GM21786 (cell line): Measurements from ENCODE around the gene NUCB1.

Experiments used
- ATAC-seq: cut with Tn5 transposase; IDR thresholded peaks from one replicate; pipeline ENCODE4 v1.9.1; 2021; ENCODE audit not compliant: unreplicated experiment

NUCB1 gene

GRCh38 chr19:48933382-48933932 is 33.3 kb downstream of the NUCB1 start, which contains the start of gene DHDH:
Gene DHDH (plus strand): TSS chr19:48933699. CDS start chr19:48933722, 23 bp downstream.
- ATAC-seq = no peak

- ATAC-seq = no peak
These were observed 34.7 kb downstream of the NUCB1 start for GRCh38 chr19:48934837-48935236.

GRCh38 chr19:48935864-48936263 is 35.8 kb downstream of the NUCB1 start:
- no peak for ATAC-seq

- ATAC-seq = no peak
These were observed 38.1 kb downstream of the NUCB1 start for GRCh38 chr19:48938256-48938655.

GRCh38 chr19:48940902-48941301 is 40.8 kb downstream of the NUCB1 start:
- ATAC-seq = no peak

GRCh38 chr19:48943081-48943480 is 43.0 kb downstream of the NUCB1 start:
- no peak for ATAC-seq

GRCh38 chr19:48945415-48945814 is 45.3 kb downstream of the NUCB1 start:
- ATAC-seq = no peak

- ATAC-seq = no peak
These were observed 45.7 kb downstream of the NUCB1 start for GRCh38 chr19:48945817-48946216.

GRCh38 chr19:48946463-48947257 is 46.5 kb downstream of the NUCB1 start:
- ATAC-seq = no peak

GRCh38 chr19:48947258-48947542 is 47.1 kb downstream of the NUCB1 start:
- no peak for ATAC-seq

GRCh38 chr19:48950159-48950558 is 50.0 kb downstream of the NUCB1 start:
- no peak for ATAC-seq

GRCh38 chr19:48950830-48951519 is 50.9 kb downstream of the NUCB1 start:
- ATAC-seq = no peak

- ATAC-seq = no peak
These were observed 53.0 kb downstream of the NUCB1 start for GRCh38 chr19:48953141-48953540.

- no peak for ATAC-seq
These were observed 54.0 kb downstream of the NUCB1 start for GRCh38 chr19:48953990-48954594.

- peak; percentile 79 for ATAC-seq
These were observed 54.6 kb downstream of the NUCB1 start, which contains the start of gene BAX for GRCh38 chr19:48954595-48955307. Gene BAX (plus strand): TSS chr19:48954875. CDS start chr19:48954929, 54 bp downstream.

- no peak for ATAC-seq
These were observed 55.3 kb downstream of the NUCB1 start for GRCh38 chr19:48955308-48955958.

GRCh38 chr19:48958006-48958405 is 57.9 kb downstream of the NUCB1 start:
- ATAC-seq = no peak

GRCh38 chr19:48959341-48960239 is 59.5 kb downstream of the NUCB1 start:
- ATAC-seq = no peak

- no peak for ATAC-seq
These were observed 61.0 kb downstream of the NUCB1 start for GRCh38 chr19:48961051-48961649.
